Measurements from ENCODE around the gene TIMP3.
"Not testable (repeated sequence)": the region's sequence is repeated elsewhere in the genome, so short reads cannot be mapped to it uniquely, and the experiment has no call there.

The TIMP3 gene

GRCh38 chr22:32801537-32802236 is at the start of gene TIMP3:
TIMP3 (plus strand) TSS chr22:32801705; CDS start chr22:32802002, 297 bp downstream.
- no peak for DNase-seq

DNA sequence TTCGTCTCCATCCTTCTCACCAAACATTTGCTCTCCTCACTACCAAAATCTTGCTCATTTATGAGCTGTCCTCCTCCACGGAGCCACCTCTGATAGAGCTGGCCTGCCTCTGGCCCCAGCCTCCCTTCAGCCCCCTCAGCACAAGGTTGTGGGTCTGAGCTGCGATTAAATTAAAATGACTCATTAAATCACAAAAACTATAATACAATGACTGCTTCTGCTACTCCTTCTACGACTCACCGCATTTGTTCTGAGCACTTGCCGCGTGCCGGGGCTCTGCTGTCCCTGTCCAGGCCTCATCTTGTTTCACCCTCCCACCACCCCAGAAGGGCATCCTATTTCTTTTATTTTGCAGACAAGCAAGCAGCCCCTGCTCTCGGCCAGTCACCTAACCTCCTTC is 49.2 kb upstream of the TIMP3 start:
- no peak for DNase-seq

DNA sequence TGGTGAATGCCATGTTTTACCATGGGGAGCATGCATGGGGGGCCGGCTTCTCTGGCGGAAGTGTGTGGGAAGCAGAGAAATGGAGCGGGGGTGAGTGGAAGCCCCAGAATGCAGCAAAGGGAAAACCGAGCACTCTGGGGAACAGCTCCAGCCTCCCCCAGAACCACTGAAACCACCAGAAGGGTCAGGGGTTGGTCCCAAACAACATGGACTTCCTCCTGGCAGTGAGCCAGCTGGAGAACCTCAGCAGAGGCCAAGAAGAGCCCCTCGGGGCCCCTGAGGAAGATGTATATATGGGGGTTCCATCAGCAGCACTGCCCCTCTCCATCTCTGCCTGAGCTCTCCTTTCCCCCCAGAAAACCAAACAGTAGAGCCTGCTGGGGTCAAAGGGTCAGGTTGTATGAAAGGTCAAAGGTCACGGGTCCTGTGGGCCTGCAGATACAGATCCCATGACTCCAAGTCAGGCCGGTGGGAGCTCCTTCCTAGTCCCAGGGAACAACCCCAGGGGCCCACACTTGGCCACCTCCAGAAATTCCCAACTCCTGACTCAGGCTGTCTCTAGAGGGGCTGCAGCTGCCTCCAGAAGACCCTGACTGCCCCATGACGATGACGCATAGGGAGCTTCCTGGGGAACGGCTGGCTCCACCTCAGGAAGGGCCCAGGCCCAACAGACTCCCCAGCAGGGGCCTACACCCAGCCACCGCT is 48.5 kb upstream of the TIMP3 start:
- no peak for DNase-seq

DNA sequence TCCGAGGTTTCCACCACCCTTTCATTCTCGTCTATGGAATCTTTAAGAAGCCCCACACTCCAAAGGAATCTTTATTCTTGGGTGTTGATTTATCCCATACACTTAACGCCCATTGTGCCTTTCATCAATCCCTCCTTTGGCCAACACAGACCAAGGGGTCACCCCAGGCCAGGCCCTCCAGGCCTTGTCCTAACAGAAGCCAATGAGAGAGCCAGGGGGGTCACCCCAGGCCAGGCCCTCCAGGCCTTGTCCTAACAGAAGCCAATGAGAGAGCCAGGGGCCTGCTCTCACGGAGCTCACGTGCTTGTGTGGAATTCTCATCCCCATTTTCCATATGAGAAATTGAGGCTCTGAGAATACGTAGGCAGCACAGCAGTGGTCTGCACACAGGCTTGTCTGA is 47.9 kb upstream of the TIMP3 start:
- no peak for DNase-seq

- DNase-seq: no peak
Measured at GRCh38 chr22:32754413-32755041, 47.0 kb upstream of the TIMP3 start.

- not testable (repeated sequence) for DNase-seq
Measured at GRCh38 chr22:32757086-32757762, 44.3 kb upstream of the TIMP3 start.

DNA sequence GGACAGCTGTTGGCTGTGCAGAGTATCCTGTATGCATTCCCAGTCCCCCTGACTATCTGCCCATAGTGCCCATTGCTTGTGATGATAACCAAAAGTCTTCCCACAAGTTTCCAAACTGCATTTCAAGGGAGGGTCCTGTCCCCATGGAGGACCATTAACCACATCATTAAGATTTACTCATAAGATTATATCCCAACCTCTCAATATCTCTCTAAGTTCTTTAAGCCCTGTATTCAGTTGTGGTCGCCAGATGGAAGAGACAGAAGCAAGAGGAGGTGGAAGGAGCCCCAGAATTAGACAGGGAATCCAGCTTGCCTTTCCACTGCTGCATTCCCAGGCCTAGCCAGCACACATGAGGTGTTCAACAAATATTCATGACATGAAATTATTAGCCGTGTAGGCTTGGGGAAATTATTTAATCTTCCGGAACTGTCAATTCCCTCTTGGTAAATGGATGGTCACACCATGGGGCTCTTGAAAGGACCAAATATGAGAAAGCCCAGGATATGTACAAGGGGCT is 42.6 kb upstream of the TIMP3 start:
- DNase-seq: no peak

DNA sequence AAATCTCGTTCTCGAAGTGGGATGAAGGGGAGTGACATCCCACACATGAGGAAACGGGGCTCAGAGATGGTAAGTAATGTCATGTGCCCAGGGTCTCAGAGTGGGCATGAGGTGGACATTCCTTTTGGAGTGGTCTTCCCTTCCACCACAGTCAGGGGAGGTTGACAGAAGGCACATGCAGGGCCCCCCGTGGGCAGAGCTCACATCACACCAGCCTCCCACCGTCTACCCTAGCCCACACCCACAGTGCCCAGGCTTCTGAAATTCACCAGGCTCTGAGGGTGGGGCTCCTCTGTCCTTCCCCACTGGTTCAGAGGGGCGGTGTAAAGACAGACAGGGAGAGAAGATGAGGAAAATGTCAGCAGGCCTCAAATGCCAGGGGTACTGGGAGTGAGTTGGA is 41.1 kb upstream of the TIMP3 start:
- DNase-seq: no peak

DNA sequence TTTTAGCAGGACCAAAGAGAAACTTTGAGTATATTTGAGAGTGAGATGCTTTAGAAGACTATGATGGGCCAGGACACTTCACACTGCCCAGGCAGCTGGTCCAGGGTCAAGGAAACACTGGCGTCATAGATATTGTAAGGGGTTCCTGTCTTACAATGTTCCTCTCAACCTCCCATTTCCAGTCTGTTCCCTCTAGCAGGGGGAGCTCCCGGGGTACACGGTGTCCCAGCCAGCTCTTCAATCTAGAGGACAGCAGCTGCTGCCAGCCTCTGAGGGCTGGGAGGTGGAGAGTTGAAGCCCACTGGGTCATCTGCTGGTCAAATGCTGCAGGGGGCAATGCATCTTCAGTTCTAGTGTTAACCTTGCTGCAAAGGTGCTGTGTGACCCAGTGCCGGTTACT is 40.7 kb upstream of the TIMP3 start:
- no peak for DNase-seq

- DNase-seq: no peak
Measured at GRCh38 chr22:32761251-32761903, 40.1 kb upstream of the TIMP3 start.

DNA sequence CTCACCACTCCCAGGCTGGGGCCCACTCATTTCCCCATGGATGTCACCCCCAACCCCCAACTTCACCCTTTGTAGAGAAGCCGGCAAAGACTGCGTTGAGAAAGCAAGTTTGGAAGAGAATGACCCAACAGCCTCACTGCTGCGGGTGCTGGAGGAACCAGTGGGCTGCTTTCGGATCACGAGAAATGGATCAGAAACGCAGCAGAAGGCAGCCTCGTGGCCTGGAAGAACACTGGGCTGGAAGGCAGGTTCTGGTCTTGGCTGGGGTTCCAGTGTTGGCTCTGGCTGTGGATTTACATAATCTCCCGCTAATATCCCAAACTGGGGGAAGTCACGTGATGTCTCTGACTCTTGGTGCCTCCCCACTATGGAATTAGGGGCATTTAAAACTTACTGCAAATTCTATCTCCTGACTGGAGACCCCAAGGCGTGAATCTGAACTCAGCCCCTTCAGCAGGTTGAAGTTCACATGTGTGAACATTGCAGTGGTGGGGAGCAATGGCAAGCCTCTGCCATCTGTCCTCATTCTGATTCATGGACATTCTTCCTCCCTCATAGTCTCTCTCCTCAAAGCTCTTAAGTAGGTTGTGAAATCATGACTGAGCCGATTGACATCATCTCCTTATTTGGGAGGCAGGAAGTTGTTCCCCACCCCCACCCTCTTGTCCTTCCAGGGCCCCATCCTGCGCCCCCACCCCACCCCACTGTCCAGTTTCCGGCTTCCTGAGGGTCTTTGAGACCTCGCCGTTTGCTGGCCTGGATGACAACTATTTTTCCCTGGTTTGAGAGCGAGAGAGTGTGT is 37.0 kb upstream of the TIMP3 start:
- DNase-seq: no peak

GRCh38 chr22:32765132-32765618 is 36.3 kb upstream of the TIMP3 start:
- no peak for DNase-seq

DNA sequence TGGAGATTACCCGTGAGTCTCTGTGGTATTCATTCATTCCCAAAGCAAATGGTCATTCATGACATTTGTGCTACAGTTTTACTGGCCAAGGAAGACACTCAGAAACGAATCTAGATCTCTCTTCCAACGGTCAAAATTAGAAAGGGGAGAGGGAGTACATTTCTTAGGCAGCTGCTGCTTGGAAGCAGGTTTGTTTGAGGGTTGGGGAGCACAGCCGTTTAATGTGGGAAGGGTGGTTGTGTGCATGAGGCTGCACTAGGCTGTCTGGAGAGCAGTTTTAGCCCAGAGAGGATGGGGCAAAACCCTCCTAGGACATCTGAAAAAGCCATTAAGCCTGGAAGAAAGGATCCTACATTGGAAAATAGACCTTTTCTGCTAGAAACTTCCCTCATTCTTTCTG is 29.7 kb upstream of the TIMP3 start:
- no peak for DNase-seq

DNA sequence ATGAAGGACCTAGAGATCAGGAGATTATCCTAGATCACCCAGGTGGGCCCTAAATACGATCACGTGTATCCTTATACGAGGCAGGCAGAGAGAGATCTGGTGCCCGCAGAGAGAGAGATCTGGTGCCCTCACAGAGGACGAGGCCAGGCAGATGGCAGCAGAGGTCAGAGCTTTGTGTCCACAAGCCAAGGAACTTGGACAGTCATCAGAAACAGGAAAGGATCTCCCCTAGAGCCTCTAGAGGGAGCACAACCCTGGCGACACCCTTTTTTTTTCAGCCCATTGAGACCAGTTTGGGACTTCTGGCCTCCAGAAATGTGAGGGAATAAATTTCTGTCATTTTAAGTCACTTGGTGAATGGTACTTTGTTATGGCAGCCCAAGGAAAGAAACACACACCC is 25.5 kb upstream of the TIMP3 start:
- no peak for DNase-seq

DNA sequence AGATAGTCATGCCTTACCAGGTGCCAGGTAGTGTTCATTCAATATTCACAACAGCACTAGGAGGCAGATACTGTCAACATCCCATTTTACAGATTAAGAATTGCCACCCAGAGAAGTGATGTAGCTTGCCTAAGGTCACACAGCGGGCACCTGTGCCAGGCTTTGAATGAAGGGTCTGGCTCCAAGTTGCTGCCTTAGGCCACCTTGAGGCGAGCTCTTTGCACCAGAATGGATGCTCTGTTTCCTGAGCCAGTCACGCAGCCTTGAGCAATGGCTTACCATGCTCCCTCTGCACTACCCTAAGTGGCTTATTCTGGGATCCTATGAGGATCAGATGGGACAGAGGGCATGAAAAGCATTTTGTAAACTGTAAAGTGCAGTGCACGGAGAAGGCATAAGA is 25.1 kb upstream of the TIMP3 start:
- DNase-seq: no peak

DNA sequence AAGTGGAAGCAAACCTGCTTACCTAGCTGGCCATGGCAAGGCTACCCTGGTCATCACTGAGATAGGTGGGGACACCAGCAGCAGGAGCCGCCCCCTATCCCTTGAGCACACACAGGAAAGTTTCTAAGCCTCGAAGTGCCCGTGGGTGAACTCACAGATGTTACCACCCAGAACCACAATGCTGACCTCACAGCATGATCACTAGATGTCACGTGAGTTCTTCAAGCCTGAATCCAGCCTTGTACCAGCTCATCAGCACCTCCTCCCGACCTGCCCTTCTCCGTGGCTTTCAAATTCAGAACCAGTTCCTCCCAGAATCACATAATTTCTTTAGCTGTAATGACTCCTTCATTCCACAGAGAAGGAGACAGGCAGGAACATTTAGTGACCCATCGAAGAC is 24.7 kb upstream of the TIMP3 start:
- no peak for DNase-seq

GRCh38 chr22:32777987-32778386 is 23.5 kb upstream of the TIMP3 start:
- no peak for DNase-seq

DNA sequence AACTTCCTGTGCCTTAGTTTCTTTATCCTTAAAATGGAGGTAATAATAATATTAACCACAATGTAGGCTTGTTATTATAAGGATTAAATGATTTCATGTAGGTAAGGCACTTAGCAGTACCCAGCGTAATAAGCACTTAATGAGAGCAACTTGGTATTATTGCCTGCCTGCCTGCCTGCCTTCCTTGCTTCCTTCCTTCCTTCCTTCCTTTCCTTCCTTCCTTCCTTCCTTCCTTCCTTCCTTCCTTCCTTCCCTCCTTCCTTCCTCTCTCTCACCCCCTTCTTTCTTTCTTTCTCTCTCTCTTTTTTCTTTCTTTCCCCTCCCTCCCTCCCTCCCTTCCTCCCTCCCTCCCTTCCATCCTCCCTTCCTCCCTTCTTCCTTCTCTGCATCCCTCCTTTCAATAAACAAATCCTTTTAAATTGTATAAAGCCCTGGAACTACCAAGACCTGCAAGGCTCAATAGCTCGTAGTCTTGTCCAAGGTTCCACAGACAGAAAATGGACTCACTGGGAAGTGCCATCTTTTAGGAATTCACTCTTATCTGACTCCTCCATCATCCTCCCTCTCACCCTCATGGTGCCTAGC is 20.7 kb upstream of the TIMP3 start:
- DNase-seq: no peak

- DNase-seq: no peak
Measured at GRCh38 chr22:32781695-32782094, 19.8 kb upstream of the TIMP3 start.

- DNase-seq: no peak
Measured at GRCh38 chr22:32785321-32786026, 16.0 kb upstream of the TIMP3 start.

DNA sequence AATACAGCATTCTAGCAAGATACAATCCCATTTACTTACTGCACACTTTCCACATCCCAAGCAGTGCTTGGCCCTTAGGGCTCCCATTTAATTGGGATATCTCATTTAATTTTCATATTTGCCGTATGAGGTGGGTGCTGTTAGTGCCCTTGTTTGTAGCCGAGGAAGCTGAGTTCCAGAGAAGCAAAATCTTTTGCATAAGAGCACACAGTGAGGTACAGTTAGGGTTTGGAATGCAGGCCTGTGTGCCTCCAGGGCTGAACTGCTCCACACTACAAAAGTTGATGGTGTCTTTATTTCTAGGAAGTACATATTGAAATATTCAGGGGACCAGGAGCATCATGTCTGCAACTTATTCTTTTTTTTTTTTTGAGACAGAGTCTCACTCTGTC is 15.5 kb upstream of the TIMP3 start:
- DNase-seq: no peak

Data from NCI-H2171 (cell line).